Brain microvascular endothelial cell (primary cell): ENCODE results near the gene FRAS1.

Experiments
- DNase-seq: peaks from one replicate; pipeline ENCODE4 v3.0.0-alpha.2; 2020
- H3K27ac ChIP-seq: fragments of 250-450 bp; sonication (Bioruptor Pico); 2 replicates; pipeline ENCODE4 v1.5.1; 2020; ENCODE audit warnings: mild to moderate bottlenecking, moderate library complexity
- H3K27me3 ChIP-seq: fragments of 250-450 bp; sonication (Bioruptor Pico); replicated peaks from 2 replicates; pipeline ENCODE4 v1.5.1; 2020; ENCODE audit warnings: mild to moderate bottlenecking
- H3K36me3 ChIP-seq: fragments of 250-450 bp; sonication (Bioruptor Pico); replicated peaks from 2 replicates; pipeline ENCODE4 v1.5.1; 2020; ENCODE audit warnings: mild to moderate bottlenecking
- H3K4me3 ChIP-seq: 2 replicates; pipeline ENCODE4 v1.5.1; 2011; ENCODE audit warnings: low read depth, mild to moderate bottlenecking, control low read depth, low read length, moderate library complexity
- CTCF ChIP-seq: IDR thresholded peaks from 2 replicates; pipeline ENCODE4 v1.5.1; 2011; ENCODE audit warnings: low read depth, mild to moderate bottlenecking, moderate library complexity, low read length, control low read depth, inconsistent platforms; ENCODE audit errors: missing control alignments
- in situ Hi-C: cut with HindIII; loops from 2 replicates; pipeline ENCODE4 v1.10.0; 2017; ENCODE audit warnings: low sequenced_read_pairs, low pct_ligation_motif_present

FRAS1 gene

GRCh38 chr4:78551420-78552351, 494.6 kb downstream of the FRAS1 start, which contains the start of gene ANXA3:
ANXA3 (plus strand) TSS chr4:78551770; CDS start chr4:78554474, 2,704 bp downstream.
- no peak for TF ChIP-seq CTCF
- no peak for DNase-seq

GRCh38 chr4:78552389-78553042, 495.4 kb downstream of the FRAS1 start:
- no peak overlapping the region for H3K4me3 ChIP-seq
- no peak overlapping the region for H3K27ac ChIP-seq
- no peak for TF ChIP-seq CTCF
- H3K36me3 ChIP-seq = no peaks in the 10 kb centered on the region
- H3K27me3 ChIP-seq = no peaks in the 10 kb centered on the region
- in situ Hi-C loops = no loop called here
- DNase-seq = no peak

More at GRCh38 chr4:78551420-78552351, 494.6 kb downstream of the FRAS1 start, which contains the start of gene ANXA3:
- H3K36me3 ChIP-seq = no peaks in the 10 kb centered on the region
- in situ Hi-C loops = no loop called here
- peak within 1 kb of the TSS; percentile 7 for H3K27ac ChIP-seq
- peak within 1 kb of the TSS; percentile 68 for H3K4me3 ChIP-seq
- no peaks in the 10 kb centered on the region for H3K27me3 ChIP-seq

DNA sequence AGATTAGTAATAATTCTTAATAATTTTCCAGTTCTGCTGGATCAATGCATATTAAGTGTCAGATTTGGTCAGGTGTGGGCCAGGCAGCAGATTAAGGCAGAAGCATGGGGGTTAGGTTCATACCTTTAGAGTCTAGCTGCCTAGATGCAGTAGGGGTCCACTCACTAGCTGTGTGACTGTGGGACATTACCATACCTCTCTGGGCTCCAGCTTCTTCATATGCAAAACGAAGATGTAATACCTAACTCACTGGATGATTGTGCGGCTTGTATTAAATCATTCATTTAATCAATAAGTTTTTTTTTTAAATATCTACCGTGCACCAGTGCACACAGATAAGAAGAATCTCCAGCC, 495.9 kb downstream of the FRAS1 start:
- H3K27me3 ChIP-seq = no peaks in the 10 kb centered on the region
- no peak for TF ChIP-seq CTCF
- H3K4me3 ChIP-seq = no peak overlapping the region
- H3K36me3 ChIP-seq = no peaks in the 10 kb centered on the region
- DNase-seq = no peak
- in situ Hi-C loops = no loop called here
- H3K27ac ChIP-seq = no peak overlapping the region

DNA sequence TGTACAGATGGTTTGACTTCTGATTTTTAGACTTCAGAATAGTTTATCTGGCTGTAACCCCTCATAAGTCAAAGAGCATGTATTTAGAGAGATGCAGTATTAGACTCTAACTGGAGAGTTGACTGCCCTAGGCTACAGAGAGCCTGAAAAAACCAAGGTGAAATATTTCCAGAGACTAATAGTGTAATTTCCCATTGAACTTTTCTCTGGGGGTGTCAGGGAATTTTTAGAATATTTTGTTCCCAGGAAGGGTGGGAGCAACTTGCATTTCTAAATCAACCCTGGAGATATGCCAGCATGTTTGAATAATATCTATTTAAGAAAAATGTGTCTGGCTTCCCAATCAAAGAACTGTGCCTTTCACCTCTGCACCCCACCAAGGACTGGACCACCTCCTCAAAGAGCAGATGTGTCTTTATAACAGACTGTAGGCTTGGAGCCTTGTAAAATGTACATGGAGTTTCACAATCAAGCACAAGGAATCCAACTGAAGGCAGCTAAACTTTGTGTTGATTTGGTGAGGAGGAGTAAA, 496.5 kb downstream of the FRAS1 start:
- in situ Hi-C loops = no loop called here
- Histone ChIP-seq H3K36me3 (no peaks in the 10 kb centered on the region), H3K27ac (no peak overlapping the region), H3K4me3 (no peak overlapping the region), H3K27me3 (no peaks in the 10 kb centered on the region)
- no peak for TF ChIP-seq CTCF
- DNase-seq = no peak

DNA sequence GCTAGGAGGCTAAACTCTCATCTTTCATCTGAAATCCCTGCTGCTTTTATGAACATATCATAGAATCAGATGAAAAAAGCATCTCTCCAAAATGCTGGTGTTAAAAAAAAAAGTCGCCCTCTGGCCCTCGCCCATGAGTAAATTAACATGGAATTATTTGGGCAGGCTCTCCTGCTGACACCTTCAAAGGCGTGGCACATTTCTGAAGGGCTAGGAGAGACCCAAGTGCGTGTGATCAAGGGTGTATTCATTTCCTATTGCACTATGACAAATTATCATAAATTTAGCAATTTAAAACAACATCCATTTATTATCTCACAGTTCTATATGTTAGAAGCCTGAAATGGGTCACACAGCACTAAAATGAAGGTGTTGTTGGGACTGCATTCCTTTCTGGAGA, 499.5 kb downstream of the FRAS1 start:
- no peak for TF ChIP-seq CTCF
- no peaks in the 10 kb centered on the region for H3K36me3 ChIP-seq
- in situ Hi-C loops = no loop called here
- H3K27ac ChIP-seq = no peak overlapping the region
- no peak overlapping the region for H3K4me3 ChIP-seq
- no peak for DNase-seq
- H3K27me3 ChIP-seq = no peaks in the 10 kb centered on the region
